ENCODE results near the gene FOLR1. TPM values are rescaled to one million over a fixed set of nuclear protein-coding genes. Genes with fewer than 3 reads are reported as not detected.

The FOLR1 gene
- total RNA-seq, 1 experiment from 2014 or later, result 4.8 TPM

- TF ChIP-seq ZFX (IDR thresholded peaks at IDR 0.05) (no peak), SIN3A (IDR thresholded peaks at IDR 0.05; ENCODE audit: low read depth) (no peak), POLR2AphosphoS5 (IDR thresholded peaks at IDR 0.05; ENCODE audit: low read depth, low read length) (no peak), ATF3 (IDR thresholded peaks at IDR 0.05) (no peak), ELF1 (IDR thresholded peaks at IDR 0.05; ENCODE audit: borderline replicate concordance, low read depth) (no peak), MAX (IDR thresholded peaks at IDR 0.05) (no peak), SP1 (IDR thresholded peaks at IDR 0.05; ENCODE audit: low read depth) (no peak), EZH2phosphoT487 (IDR thresholded peaks at IDR 0.05; ENCODE audit: borderline replicate concordance) (no peak), REST (IDR thresholded peaks at IDR 0.05; ENCODE audit: low read depth) (no peak), CBX3 (IDR thresholded peaks at IDR 0.05; ENCODE audit: low read depth) (no peak), SRF (IDR thresholded peaks at IDR 0.05; ENCODE audit: low read depth) (no peak), YY1 (IDR thresholded peaks at IDR 0.05; ENCODE audit: extremely low read depth, insufficient replicate concordance, low read depth, low read length) (no peak), JUND (IDR thresholded peaks at IDR 0.05) (no peak), CEBPB (IDR thresholded peaks at IDR 0.05; ENCODE audit: low read depth) (no peak), CTCF (IDR thresholded peaks at IDR 0.05 in 2 of 3, conservative IDR thresholded peaks at IDR 0.05 in 1 of 3; ENCODE audit: borderline replicate concordance in 1 of 3, insufficient read depth in 1 of 3, low read depth in 2 of 3, low read length in 2 of 3) (no peak), FOSL1 (IDR thresholded peaks at IDR 0.05; ENCODE audit: low read depth) (no peak), POLR2A (IDR thresholded peaks at IDR 0.05; ENCODE audit: borderline replicate concordance, extremely low read depth, insufficient read depth, insufficient read length) (no peak), EZH2 (IDR thresholded peaks at IDR 0.05) (no peak)
- Histone ChIP-seq H2AFZ (ENCODE audit: low read depth, low read length, poor library complexity, severe bottlenecking) (no peak overlapping the region), H3K9me3 (ENCODE audit: control insufficient read depth in 1 of 2, insufficient read depth in 1 of 2, low read depth in 1 of 2, low read length in 2 of 2) (no peaks in the 10 kb centered on the region), H3K4me2 (ENCODE audit: low read length) (no peak overlapping the region), H3K4me1 (ENCODE audit: control insufficient read depth in 1 of 2, insufficient read depth in 2 of 2, low read length in 2 of 2) (peaks cover 0 to 4% of the 10 kb centered on the region in 2 experiments; a peak in 1 of 4 replicates), H3K4me3 (replicated peaks in 1 of 2; ENCODE audit: low read depth in 1 of 2, low read length in 2 of 2) (no peak overlapping the region), H3K9ac (ENCODE audit: low read length) (no peak overlapping the region), H4K20me1 (ENCODE audit: insufficient read depth) (no peaks in the 10 kb centered on the region), H3K79me2 (ENCODE audit: insufficient read depth, low read length) (no peaks in the 10 kb centered on the region), H3K27ac (ENCODE audit: low read depth, low read length) (no peak overlapping the region), H3K9me2 (ENCODE audit: insufficient read depth) (no peaks in the 10 kb centered on the region), H3K27me3 (ENCODE audit: insufficient read depth, low read length) (no peaks in the 10 kb centered on the region), H3K36me3 (ENCODE audit: control insufficient read depth in 1 of 2, insufficient read depth in 2 of 2, low read length in 2 of 2) (peaks cover 10 to 13% of the 10 kb centered on the region in 2 experiments; a peak in 3 of 4 replicates)
- DNase-seq (ENCODE audit: low read depth, low spot score) (no peak), ATAC-seq (no peak)
- RAD21 ChIA-PET (ENCODE audit: low non-redundant PET in 1 of 2, low total read pairs in 2 of 2, uncharacterized antibody in 2 of 2, unreplicated experiment in 2 of 2), result no interaction called here
- intact Hi-C loops (cut with micrococcal nuclease), result no loop called here
- POLR2A ChIA-PET, result interaction anchor here (0.5 kb wide), 1 partner anchor 50 kb away, joined by 3 read pairs; no protein-coding TSS in a partner anchor
- BruUV-seq (replicated peaks), result no TSS peak
- CTCF ChIA-PET, result no interaction called here
Measured at GRCh38 chr11:72235351-72236057, 43.6 kb downstream of the FOLR1 start.

Measured in HCT116 (cell line).